Measurements from ENCODE around the gene FHOD3. TPM values are rescaled to one million over a fixed set of nuclear protein-coding genes. Genes with fewer than 3 reads are reported as not detected.

Gene FHOD3
- total RNA-seq, 1 donor from 2014 or later: 33.3 TPM

DNA sequence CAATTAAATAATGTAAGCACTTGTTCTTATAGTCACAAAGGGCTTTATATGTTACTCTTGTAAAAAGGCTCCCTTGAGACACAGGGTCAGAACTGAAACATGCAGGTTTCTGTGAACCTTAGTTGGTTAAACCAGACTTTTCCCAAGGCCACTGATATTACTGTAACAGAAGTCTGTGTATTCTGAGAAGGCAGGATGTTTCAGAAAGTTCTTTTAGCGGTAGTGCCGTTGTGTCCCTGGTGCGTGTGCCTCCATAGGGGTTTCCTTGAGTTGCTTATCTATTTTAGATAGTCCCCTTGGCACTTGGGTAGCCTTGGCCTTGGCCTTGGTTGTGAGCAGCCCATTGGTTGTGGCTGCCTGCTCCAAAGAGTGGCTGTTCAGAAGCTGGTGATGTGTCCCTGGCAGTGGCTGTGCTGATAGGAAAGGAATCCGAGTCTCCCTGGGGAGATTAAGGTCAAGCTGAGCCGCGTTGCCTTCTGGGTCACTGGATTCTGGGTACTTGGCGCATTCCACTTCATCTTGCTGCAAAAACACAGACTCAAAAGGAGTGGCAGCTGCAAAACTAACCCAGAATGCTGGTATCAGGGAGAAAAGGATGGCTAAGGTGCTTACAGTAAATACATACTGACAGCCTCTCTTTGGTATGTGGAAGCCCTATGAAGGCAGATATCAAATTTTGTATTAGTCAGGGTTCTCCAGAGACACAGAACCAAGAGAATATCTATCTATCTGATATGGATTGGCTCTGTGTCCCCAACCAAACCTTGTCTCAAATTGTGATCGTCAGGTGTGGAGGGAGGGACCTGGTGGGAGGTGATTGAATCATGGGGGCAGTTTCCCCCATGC is 69.7 kb downstream of the FHOD3 start:
- intact Hi-C loops (cut with DNase I): no loop called here
- ATAC-seq (no peak), DNase-seq (ENCODE audit: low spot score) (no peak)

DNA sequence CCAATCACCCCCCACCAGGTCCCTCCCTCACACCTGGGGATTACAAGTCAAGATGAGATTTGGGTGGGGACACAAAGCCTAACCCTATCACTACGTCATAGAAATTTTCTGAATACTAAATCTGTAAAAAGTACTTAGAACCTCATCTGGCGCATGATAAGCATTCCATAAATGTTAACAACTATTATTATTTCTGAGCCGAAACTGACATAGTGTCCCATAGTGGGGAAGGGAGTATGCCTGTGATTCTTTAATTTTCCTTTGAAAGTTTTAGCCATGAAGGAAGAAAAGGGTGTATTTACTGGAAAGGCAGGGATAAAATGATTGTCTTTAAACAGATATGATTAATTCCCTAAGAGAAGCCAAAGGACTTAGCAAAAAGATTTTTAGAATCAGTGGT is 71.4 kb downstream of the FHOD3 start:
- ATAC-seq: no peak
- intact Hi-C loops (cut with DNase I): no loop called here

DNA sequence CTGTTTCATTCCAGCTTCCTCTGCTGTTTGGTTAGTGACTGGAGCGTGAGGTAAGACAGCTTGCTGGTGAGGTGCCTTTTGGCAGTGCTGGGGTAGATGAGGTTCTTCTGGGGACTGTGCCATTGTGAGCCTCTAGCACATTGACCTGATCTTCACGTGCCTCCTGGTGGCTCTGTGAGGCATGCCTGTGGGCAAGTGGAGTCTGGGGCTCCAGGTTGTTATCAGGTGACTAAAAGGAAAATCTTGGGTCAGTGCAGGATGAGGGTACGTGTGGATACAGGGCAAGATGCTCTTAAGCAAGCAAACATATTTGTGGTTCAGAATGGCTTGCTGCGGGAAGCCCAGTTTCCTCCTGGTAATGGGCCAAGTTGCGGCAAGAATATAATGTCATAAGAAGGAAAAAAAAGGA is 75.4 kb downstream of the FHOD3 start:
- no peak for ATAC-seq
- intact Hi-C loops (cut with DNase I): no loop called here
- DNase-seq (ENCODE audit: low spot score): no peak

More for the DNA sequence above, 71.4 kb downstream of the FHOD3 start:
- no peak for DNase-seq (ENCODE audit: low spot score)

DNA sequence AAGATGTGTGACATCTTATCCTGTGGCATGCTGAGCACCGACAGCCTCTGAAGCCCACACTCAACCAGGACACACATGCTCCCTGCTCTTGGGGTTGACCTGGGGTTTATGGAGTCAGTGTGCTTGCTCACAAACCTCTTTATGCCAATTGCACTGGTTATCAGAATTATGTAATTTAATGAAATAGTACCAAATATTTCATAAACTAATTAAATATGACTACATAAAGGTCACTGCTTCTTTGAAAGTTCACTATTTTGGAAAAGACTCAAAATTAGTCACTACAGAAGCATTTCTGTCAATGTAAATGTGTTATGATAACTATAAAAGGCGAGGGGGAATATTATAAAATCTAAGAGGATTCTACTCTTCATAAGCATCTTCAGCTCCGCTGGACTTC is 76.7 kb downstream of the FHOD3 start:
- no peak for ATAC-seq
- intact Hi-C loops (cut with DNase I): no loop called here
- DNase-seq (ENCODE audit: low spot score): no peak

DNA sequence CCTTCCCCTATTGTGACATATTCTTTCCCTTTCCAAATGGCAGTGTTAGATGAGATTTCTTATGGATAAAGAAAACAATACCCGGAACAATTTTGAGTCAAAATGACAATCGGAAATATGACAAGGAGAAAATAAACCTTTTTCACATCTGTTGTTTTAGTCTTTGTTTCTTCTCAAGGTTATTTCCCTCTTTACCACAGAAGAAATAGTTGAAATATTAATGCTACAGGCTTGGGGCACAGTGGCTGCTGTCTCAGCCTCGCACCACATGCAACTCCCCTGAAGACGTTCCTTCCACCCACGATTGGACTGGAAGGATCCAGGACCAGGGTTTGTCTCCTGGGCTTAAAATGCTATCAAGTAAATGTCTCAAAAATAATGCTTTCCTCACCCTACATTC is 77.6 kb downstream of the FHOD3 start:
- ATAC-seq (no peak), DNase-seq (ENCODE audit: low spot score) (no peak)
- intact Hi-C loops (cut with DNase I): no loop called here

DNA sequence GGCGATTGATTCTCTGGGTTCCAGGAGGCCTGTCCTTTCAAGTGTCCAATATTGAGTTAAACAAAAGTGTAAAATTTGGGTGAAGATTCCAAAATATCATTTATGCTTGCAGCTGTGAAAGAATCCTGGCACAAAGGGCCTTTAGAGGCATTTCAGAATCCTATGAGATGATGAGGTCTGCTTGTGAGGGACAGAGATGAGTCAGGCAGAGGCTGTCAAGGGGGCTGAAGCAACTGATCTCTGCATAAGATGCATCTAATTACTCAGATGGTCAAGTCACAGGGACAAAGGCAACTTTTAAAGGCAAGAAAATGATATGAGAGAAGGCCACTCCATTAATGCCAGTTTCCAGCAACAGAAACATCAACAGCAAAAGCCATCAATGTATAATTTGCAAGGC is 78.8 kb downstream of the FHOD3 start:
- DNase-seq (ENCODE audit: low spot score) (no peak), ATAC-seq (no peak)
- intact Hi-C loops (cut with DNase I): no loop called here

DNA sequence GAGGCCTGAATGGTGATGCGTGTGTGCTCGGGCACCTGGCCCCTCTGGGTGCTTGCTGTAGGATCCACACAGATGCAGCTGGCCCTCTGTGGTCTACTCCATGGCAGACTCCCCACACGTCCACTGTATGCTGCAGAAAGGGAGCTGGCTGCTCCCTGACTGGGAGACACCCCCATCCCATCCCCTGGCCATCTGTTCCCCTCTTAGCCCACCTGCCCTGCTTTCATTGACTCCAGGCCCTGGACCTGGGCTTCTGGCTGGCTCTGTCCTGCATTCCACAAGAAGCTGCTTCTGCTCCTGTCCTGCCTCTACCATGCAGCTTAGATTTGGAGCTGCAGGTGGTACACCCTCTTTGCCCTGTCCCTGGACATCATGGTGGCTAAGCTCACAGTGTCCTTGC is 80.1 kb downstream of the FHOD3 start:
- DNase-seq (ENCODE audit: low spot score) (no peak), ATAC-seq (peak; percentile 20)
- intact Hi-C loops (cut with DNase I): no loop called here

DNA sequence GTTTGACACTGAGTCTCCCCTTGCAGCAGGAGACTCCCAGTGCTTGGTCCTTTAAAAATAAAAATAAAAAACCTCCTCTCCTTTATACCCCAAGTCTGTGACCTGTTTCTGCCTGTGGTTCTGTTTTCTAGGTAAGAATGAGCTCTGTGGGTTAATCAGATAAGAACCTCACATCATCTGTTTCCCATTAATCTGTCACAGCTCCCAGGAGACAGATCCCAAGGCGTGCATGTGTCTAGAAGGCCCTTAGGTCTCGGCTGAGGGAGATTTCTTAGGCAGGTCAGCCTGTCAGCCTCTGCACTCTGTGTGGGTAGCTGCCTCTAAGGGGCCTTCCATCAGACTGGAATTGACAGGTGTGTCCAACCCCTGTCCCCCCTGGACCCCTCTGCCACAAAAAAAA is 80.7 kb downstream of the FHOD3 start:
- intact Hi-C loops (cut with DNase I): no loop called here
- ATAC-seq (no peak), DNase-seq (ENCODE audit: low spot score) (no peak)

DNA sequence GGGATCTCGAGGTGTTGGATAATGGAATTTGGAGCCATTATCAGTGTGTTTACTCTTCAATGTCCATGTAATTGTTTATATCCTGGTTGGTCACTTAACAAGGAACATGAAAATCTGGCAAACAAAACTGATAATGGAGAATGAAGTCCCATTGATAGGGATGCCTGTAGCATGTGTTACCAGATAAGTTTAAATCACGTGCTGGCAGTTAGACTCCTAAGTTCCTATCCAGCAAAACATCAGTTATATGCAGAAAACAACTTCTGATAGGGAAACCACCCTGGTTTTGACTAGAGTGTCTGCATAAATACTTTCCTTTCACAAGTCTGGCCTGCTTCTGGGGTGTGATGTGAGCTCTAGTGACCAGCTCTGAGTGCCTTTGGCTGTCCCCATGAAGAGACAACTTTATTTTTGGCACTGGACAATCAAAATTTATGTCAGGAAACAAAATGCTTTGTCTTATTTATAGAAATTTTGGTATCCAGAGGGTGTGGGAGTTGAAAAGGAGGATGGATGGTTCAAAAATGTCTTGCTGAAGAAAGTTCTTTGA is 82.0 kb downstream of the FHOD3 start:
- DNase-seq (ENCODE audit: low spot score) (no peak), ATAC-seq (no peak)
- intact Hi-C loops (cut with DNase I): no loop called here

DNA sequence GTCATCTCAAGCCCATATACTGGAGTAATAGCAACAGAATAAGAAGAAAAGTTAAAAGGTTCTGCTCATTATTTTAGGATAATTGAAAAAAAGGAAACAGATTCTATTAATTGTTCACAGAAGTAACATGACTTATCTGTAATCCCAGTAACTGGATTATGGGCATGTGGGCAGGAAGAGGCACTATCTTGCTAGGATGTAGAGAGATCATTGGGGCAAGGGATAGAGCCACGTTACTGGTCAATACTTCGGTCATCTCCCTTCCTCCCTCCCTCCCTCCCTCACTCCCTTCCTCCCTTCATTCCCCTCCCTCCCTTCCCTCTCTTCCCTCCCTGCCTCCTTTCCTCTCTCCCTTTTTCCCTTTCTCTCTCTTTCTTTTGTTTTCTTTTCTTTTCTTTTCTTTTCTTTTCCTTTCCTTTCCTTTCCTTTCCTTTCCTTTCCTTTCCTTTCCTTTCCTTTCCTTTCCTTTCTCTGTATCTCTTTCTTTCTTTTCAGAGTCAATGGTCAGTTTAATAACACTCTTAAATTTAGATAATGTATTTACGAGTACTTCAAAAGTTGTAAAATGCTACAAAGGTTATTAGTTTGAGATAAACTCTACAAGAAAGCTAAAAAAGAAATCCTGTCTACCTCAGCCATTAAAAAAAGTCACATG is 82.8 kb downstream of the FHOD3 start:
- intact Hi-C loops (cut with DNase I): no loop called here
- no peak for DNase-seq (ENCODE audit: low spot score)
- ATAC-seq: no peak

DNA sequence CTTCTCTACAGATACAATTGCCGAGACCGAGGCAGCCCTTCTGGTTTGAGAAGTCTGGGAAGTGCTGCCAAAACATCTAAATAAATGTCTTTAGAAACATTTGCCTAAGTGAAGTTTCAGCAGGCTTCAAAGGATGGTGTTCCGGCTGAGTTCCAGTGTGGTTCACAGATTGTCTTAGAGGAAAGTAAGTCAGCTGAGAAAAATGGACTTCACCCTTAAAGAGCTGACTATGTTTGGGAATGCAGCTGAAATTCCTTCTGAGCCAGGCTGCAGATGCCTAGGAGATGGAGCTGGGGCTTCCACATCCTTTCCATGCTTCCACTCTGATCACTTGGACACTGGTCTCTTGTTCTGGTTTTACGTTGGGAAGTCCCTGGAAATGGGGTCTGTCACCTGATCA is 83.6 kb downstream of the FHOD3 start:
- intact Hi-C loops (cut with DNase I): no loop called here
- no peak for ATAC-seq
- no peak for DNase-seq (ENCODE audit: low spot score)

DNA sequence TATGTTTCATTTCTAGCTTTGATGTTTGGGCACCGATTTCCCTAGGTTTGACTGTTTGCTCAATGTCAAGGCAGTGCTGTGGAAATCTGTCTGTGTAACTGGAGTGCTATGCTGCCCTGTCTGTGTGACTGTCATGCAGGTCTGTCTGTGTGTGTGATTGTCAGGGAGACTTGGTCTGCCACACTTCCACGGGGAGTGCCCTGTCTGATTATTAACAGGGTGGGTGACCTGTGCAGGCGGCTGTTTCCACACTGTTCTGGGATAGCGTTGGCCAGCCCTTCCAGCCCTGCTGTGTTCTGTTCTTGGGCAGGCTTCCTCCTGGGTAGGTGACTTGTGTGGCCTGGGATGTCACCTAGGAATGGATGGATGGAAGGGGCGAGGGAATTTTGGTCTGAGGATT is 85.3 kb downstream of the FHOD3 start:
- ATAC-seq: no peak
- DNase-seq (ENCODE audit: low spot score): no peak
- intact Hi-C loops (cut with DNase I): no loop called here

DNA sequence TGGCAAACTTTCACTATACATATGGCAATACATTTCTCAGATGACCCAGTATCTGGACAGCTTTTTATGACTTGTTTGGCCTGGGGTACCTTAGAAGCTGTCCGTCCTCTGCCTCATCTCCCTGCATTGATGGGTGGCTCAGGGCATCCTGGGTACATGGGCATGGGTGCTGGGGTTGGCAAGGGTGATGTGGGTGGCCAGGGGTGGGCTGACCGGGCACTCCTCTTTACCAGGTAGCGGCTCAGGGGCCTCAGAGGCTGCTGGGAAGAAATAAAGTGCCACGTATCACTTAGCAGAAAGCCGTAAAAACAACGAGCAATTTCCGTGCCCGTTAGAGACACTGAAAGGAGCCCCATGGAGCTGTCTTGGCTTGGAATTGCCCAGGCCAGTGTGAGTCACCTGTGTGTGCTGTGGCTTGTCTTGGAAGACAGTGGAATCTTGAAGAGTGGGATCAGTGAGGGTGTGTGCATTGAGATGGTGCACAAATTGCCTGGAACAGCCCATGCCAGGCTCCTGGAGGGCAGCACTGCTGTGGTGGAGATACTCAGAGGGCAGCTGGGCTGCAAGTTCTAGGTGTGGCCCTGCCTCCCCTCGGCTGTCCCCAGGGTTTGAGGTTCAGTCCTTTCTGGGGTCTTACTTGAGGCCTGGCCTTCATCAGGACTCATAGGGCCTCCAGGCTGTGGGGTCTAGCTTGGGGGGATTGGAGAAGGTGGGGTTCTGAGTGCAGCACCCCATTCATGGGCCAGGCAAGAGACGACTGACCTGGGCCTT is 88.8 kb downstream of the FHOD3 start:
- intact Hi-C loops (cut with DNase I): no loop called here
- DNase-seq (ENCODE audit: low spot score): no peak
- ATAC-seq: no peak

DNA sequence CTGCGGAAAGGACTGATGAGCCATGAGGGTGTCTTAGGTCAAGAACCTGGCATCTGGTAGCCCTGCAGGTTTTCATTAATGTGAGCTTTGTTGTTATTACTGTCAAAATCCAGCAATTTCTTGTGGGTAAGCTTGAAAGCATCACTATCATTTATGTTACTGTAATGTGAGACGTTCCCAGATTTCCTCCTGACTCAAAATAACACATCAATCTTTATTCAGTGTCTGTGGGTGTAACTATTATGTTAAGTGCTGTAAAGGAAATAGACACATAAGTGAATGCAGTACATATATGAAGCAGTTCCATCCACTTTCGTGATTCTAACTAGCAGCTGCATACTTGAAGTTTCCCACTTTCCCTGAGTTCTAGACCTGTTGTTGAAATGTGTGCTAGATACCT is 89.8 kb downstream of the FHOD3 start:
- ATAC-seq: no peak
- intact Hi-C loops (cut with DNase I): no loop called here
- no peak for DNase-seq (ENCODE audit: low spot score)

DNA sequence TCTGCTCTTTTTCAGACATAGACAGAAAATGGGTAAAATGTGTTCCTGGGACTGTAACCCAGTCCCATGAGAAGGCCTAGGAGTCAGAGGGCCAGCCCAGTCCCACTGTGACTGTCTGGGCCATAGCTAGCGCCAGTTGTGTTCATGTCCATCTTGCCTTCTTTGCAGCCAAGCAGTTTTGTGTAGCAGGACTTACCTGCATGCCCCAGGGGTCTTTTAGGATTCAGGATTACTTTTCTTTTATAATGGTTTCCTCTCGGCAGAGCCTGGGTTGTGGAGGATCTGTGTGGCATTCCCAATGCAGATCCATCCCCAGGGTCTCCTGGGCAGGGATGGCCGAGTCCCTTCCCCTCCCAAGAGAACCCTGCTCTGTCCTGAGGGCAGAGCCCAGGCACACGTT is 90.8 kb downstream of the FHOD3 start:
- ATAC-seq (no peak), DNase-seq (ENCODE audit: low spot score) (no peak)
- intact Hi-C loops (cut with DNase I): no loop called here

DNA sequence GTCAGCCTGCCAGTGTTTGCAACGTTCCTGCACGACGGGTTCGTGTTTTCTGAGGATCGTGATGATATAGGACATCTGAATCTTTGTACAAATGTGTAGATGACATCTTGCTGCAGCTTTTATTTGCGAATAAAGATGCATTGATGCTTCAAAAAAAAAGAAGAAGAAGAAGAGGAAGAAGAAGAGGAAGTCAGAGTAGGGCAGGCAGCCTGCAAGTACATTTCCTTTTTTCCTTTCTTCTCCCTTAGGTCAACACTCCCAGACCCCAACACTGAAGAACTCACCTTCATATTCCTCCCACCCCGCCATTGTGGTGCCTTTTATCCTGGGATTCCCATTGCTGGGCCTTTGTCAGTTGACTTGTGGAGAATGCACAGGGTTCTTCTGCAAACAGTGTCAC is 91.5 kb downstream of the FHOD3 start:
- ATAC-seq: no peak
- intact Hi-C loops (cut with DNase I): no loop called here
- DNase-seq (ENCODE audit: low spot score): no peak

DNA sequence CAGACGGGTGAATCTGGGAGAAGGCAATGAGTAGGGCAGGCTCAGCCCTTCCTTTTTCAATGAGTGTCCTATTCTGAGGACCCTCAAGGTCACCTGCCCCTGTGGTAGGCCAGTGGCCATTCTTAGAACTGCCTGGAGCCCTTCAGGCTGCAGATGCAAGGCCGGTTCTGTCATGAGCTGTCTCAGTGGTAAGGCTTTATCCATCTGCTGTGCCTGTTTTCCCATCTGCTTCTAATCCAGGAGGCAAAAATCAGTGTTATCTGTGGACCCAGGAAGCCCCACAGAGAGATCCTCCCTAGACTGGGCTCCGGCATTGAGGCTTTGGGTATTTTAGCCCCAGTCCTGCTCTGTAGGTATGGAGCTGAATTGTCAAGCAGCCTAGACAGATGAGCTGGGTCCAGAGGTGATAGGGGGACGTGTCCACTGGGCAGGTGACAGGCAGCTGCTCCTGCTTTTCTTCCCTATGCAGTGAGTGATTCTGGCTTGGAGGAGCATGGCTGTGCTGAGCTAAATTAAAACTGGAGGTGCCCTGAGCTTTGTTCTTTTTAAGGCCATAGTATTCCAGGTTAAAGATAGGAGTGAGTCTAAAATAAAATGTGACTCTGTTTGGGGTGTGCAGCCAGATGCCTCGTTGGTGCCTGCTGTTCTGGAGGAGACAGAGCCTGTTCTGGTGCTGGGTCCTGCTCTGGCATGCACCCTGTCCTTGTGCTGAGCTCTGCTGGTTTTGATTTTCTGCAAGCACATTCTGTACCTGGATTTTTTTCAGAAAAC is 92.5 kb downstream of the FHOD3 start:
- intact Hi-C loops (cut with DNase I): no loop called here
- ATAC-seq: no peak
- DNase-seq (ENCODE audit: low spot score): no peak

DNA sequence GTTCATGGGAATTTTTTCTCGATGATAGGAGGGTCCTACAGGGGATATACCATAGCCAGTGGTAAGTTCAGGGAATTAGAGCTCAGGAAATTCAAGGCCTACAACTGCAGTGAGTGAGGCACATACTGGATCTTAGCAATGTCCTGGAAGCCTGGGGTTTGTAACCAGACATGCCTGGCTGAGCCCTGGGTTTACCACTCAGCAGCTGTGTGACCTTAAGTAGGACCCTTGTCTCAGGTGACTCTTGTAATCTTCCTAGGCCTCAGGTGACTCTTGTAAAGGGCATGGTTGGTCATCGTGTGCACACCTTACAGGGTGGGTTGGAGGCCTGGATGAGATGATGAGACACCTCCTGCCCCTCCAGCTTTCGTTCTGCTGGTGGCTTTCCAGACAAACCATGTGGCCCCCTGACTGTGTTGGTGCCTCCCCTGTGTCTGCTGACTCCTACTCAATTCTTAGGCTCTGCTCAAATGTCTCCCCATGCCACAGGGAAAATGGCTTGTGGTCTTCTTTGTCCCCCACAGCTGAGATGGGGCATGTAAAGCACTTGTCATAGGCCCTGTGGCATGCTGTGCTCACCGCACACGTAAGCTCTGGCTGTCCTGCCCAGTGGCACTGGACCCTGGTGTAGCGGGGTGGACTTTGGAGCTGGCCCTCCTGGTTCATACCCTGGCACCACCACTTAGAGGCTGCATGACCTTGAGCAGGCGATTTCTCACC is 94.1 kb downstream of the FHOD3 start:
- intact Hi-C loops (cut with DNase I): no loop called here
- DNase-seq (ENCODE audit: low spot score) (no peak), ATAC-seq (no peak)
